H9 (cell line): Measurements from ENCODE around the gene NANOS2. TPM values are rescaled to one million over a fixed set of nuclear protein-coding genes. Genes with fewer than 3 reads are reported as not detected.

Experiments
- DNase-seq: peaks from one replicate; pipeline ENCODE4 v3.0.0-alpha.2; 2017
- H2AFZ ChIP-seq: one replicate; pipeline ENCODE4 v1.6.1; 2013; ENCODE audit warnings: mild to moderate bottlenecking, low read length, control low read depth, moderate library complexity
- H2AK5ac ChIP-seq: 2 replicates; pipeline ENCODE4 v1.6.1; 2013; ENCODE audit warnings: low read length, control low read depth, mixed read lengths; ENCODE audit not compliant: insufficient read length
- H2BK120ac ChIP-seq: one replicate; pipeline ENCODE4 v1.6.1; 2013; ENCODE audit warnings: low read depth, mild to moderate bottlenecking, low read length, control low read depth, inconsistent platforms; ENCODE audit not compliant: poor library complexity, severe bottlenecking
- H2BK12ac ChIP-seq: 2 replicates; pipeline ENCODE4 v1.6.1; 2013; ENCODE audit warnings: low read length, control low read depth, mixed read lengths, low read depth; ENCODE audit not compliant: insufficient read length
- H2BK15ac ChIP-seq: 2 replicates; pipeline ENCODE4 v1.6.1; 2013; ENCODE audit warnings: low read depth, low read length, control low read depth
- H2BK20ac ChIP-seq: one replicate; pipeline ENCODE4 v1.6.1; 2013; ENCODE audit warnings: low read depth, mild to moderate bottlenecking, low read length, control low read depth, inconsistent platforms; ENCODE audit not compliant: poor library complexity, severe bottlenecking
- H2BK5ac ChIP-seq: 2 replicates; pipeline ENCODE4 v1.6.1; 2013; ENCODE audit warnings: low read length, control low read depth, mixed read lengths; ENCODE audit not compliant: insufficient read length
- H3K14ac ChIP-seq: 2 replicates; pipeline ENCODE4 v1.6.1; 2013; ENCODE audit warnings: low read length, control low read depth; ENCODE audit not compliant: insufficient read depth
- H3K18ac ChIP-seq: 2 replicates; pipeline ENCODE4 v1.6.1; 2013; ENCODE audit warnings: low read depth, mild to moderate bottlenecking, mixed read lengths, low read length, control low read depth; ENCODE audit not compliant: insufficient read length
- H3K23ac ChIP-seq: 2 replicates; pipeline ENCODE4 v1.6.1; 2013; ENCODE audit warnings: low read length, control low read depth, mixed read lengths, low read depth; ENCODE audit not compliant: insufficient read length
- H3K23me2 ChIP-seq: 2 replicates; pipeline ENCODE4 v1.6.1; 2013; ENCODE audit warnings: low read depth, mild to moderate bottlenecking, mixed read lengths, low read length, control low read depth; ENCODE audit not compliant: insufficient read length, poor library complexity, severe bottlenecking
- H3K27ac ChIP-seq: 2 replicates; pipeline ENCODE4 v1.5.1; 2013; ENCODE audit warnings: low read length, control low read depth, mixed read lengths, low read depth; ENCODE audit not compliant: insufficient read length
- H3K27me3 ChIP-seq: 2 replicates; pipeline ENCODE4 v1.6.1; 2013; ENCODE audit warnings: low read length, control low read depth, inconsistent platforms; ENCODE audit not compliant: insufficient read depth
- H3K4ac ChIP-seq: 2 replicates; pipeline ENCODE4 v1.6.1; 2013; ENCODE audit warnings: low read depth, mild to moderate bottlenecking, control low read depth, inconsistent platforms, low read length, moderate library complexity
- H3K4me1 ChIP-seq: 2 replicates; pipeline ENCODE4 v1.6.1; 2013; ENCODE audit warnings: low read length, control low read depth, inconsistent platforms; ENCODE audit not compliant: insufficient read depth
- H3K4me2 ChIP-seq: 2 replicates; pipeline ENCODE4 v1.6.1; 2013; ENCODE audit warnings: low read length, control low read depth, mixed read lengths; ENCODE audit not compliant: insufficient read length, insufficient read depth
- H3K56ac ChIP-seq: 2 replicates; pipeline ENCODE4 v1.6.1; 2013; ENCODE audit warnings: low read depth, mild to moderate bottlenecking, mixed read lengths, low read length, control low read depth; ENCODE audit not compliant: insufficient read length
- H3K79me1 ChIP-seq: 2 replicates; pipeline ENCODE4 v1.6.1; 2013; ENCODE audit warnings: low read depth, mild to moderate bottlenecking, moderate library complexity, low read length, control low read depth, inconsistent platforms; ENCODE audit not compliant: insufficient read depth, poor library complexity, severe bottlenecking
- H3K79me2 ChIP-seq: 2 replicates; pipeline ENCODE4 v1.6.1; 2013; ENCODE audit warnings: low read length, control low read depth, inconsistent platforms; ENCODE audit not compliant: insufficient read depth
- H3K9ac ChIP-seq: 2 replicates; pipeline ENCODE4 v1.6.1; 2013; ENCODE audit warnings: low read length, control low read depth, mixed read lengths; ENCODE audit not compliant: insufficient read length; ENCODE audit errors: extremely low read depth
- H3K9me3 ChIP-seq: one replicate; pipeline ENCODE4 v1.6.1; 2013; ENCODE audit warnings: low read depth, low read length, inconsistent platforms; ENCODE audit not compliant: control insufficient read depth
- H3T11ph ChIP-seq: one replicate; pipeline ENCODE4 v1.6.1; 2013; ENCODE audit warnings: mild to moderate bottlenecking, low read length, control low read depth, inconsistent platforms
- H4K20me1 ChIP-seq: one replicate; pipeline ENCODE4 v1.6.1; 2013; ENCODE audit not compliant: control insufficient read depth, insufficient read length, insufficient read depth
- H4K5ac ChIP-seq: 2 replicates; pipeline ENCODE4 v1.6.1; 2013; ENCODE audit warnings: low read depth, mild to moderate bottlenecking, mixed read lengths, low read length, control low read depth; ENCODE audit not compliant: insufficient read length
- H4K8ac ChIP-seq: replicated peaks from 2 replicates; pipeline ENCODE4 v1.6.1; 2013; ENCODE audit warnings: low read length, control low read depth, mixed read lengths, low read depth; ENCODE audit not compliant: insufficient read length
- H4K91ac ChIP-seq: 2 replicates; pipeline ENCODE4 v1.6.1; 2013; ENCODE audit warnings: low read depth, mild to moderate bottlenecking, moderate library complexity, mixed read lengths, low read length, control low read depth; ENCODE audit not compliant: insufficient read length
- H3K27ac Mint-ChIP-seq, 3 experiments: 2 replicates in 2 of 3; 3 replicates in 1 of 3; pipeline ENCODE4 v1.8.0; 2020 to 2021; ENCODE audit warnings: mixed read lengths in 3 of 3, mild to moderate bottlenecking in 1 of 3, moderate library complexity in 1 of 3
- H3K27me3 Mint-ChIP-seq: 2 replicates; pipeline ENCODE4 v1.8.0; 2021; ENCODE audit warnings: low read depth, mild to moderate bottlenecking, moderate library complexity, mixed read lengths
- H3K36me3 Mint-ChIP-seq, 3 experiments: 2 replicates in 2 of 3; 3 replicates in 1 of 3; pipeline ENCODE4 v1.8.0; 2020 to 2021; ENCODE audit warnings: low read depth in 3 of 3, mixed read lengths in 3 of 3; ENCODE audit not compliant: insufficient read depth in 1 of 3
- H3K4me1 Mint-ChIP-seq, 2 experiments: 2 replicates each; pipeline ENCODE4 v1.8.0; 2020; ENCODE audit warnings: mixed read lengths in 2 of 2
- H3K4me3 Mint-ChIP-seq, 2 experiments: 2 replicates in 1 of 2; 3 replicates in 1 of 2; pipeline ENCODE4 v1.8.0; 2020 to 2021; ENCODE audit warnings: mild to moderate bottlenecking in 2 of 2, mixed read lengths in 2 of 2, moderate library complexity in 1 of 2
- H3K9me3 Mint-ChIP-seq, 2 experiments: 2 replicates in 1 of 2; 3 replicates in 1 of 2; pipeline ENCODE4 v1.8.0; 2020; ENCODE audit warnings: mild to moderate bottlenecking in 2 of 2, mixed read lengths in 2 of 2, moderate library complexity in 1 of 2
- WGBS: extraction: QIAGEN DNeasy Blood & Tissue Kit; methylation state at CpG from one replicate; pipeline ENCODE4 v1.1.7; 2013; ENCODE audit warnings: missing lambda C conversion rate, low lambda C conversion rate, mixed read lengths; ENCODE audit not compliant: insufficient read length; ENCODE audit errors: extremely low coverage; 5-methylcytosine and 5-hydroxymethylcytosine counted together
- total RNA-seq: library from RNA; stranded (reverse); gene quantifications from 2 replicates; pipeline ENCODE4 v1.2.1, GENCODE V29; 2021
- TF ChIP-seq, protein P1 (sequence below): fragments of 200-600 bp; sonication (generic); conservative IDR thresholded peaks from 3 replicates; pipeline ENCODE4 v1.8.0; 2021; ENCODE audit warnings: antibody characterized with exemption, mild to moderate bottlenecking

The NANOS2 gene
- total RNA-seq, 1 experiment from 2014 or later, result not detected

- peaks cover 4% of the 10 kb centered on the region; the same call in 1 of the 2 replicates for H3K27me3 ChIP-seq
- no peak overlapping the region for H2AFZ ChIP-seq
- Mint-ChIP-seq H3K4me3 (no peak overlapping the region; a peak in 1 of 5 replicates), H3K27me3 (peaks cover 17% of the 10 kb centered on the region), H3K27ac (no peak overlapping the region), H3K36me3 (peaks cover 2 to 9% (median 8%) of the 10 kb centered on the region in 3 experiments), H3K9me3 (no peaks in the 10 kb centered on the region), H3K4me1 (peaks cover 7 to 12% of the 10 kb centered on the region in 2 experiments)
- no peak overlapping the region for H2BK5ac ChIP-seq
- H2BK20ac ChIP-seq, result no peak overlapping the region
- no peak overlapping the region for H3K4me2 ChIP-seq
- no peak overlapping the region for H3K23ac ChIP-seq
- no peak overlapping the region for H3K56ac ChIP-seq
- H4K5ac ChIP-seq, result no peak overlapping the region
- TF ChIP-seq, protein P1, sequence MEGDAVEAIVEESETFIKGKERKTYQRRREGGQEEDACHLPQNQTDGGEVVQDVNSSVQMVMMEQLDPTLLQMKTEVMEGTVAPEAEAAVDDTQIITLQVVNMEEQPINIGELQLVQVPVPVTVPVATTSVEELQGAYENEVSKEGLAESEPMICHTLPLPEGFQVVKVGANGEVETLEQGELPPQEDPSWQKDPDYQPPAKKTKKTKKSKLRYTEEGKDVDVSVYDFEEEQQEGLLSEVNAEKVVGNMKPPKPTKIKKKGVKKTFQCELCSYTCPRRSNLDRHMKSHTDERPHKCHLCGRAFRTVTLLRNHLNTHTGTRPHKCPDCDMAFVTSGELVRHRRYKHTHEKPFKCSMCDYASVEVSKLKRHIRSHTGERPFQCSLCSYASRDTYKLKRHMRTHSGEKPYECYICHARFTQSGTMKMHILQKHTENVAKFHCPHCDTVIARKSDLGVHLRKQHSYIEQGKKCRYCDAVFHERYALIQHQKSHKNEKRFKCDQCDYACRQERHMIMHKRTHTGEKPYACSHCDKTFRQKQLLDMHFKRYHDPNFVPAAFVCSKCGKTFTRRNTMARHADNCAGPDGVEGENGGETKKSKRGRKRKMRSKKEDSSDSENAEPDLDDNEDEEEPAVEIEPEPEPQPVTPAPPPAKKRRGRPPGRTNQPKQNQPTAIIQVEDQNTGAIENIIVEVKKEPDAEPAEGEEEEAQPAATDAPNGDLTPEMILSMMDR, result no peak
- H3K79me2 ChIP-seq, result no peaks in the 10 kb centered on the region
- no peaks in the 10 kb centered on the region for H4K20me1 ChIP-seq
- no peak overlapping the region for H3K18ac ChIP-seq
- H3K79me1 ChIP-seq, result no peaks in the 10 kb centered on the region
- no peaks in the 10 kb centered on the region for H3K4me1 ChIP-seq
- DNase-seq, result no peak
- H4K8ac ChIP-seq, result no peak overlapping the region
- no peak overlapping the region for H4K91ac ChIP-seq
- no peak overlapping the region for H3K14ac ChIP-seq
- no peaks in the 10 kb centered on the region for H3K9me3 ChIP-seq
- peaks cover 15% of the 10 kb centered on the region for H3K23me2 ChIP-seq
- H2BK15ac ChIP-seq, result no peak overlapping the region
- no peak overlapping the region for H2AK5ac ChIP-seq
- no peak overlapping the region for H2BK120ac ChIP-seq
- no peak overlapping the region for H3K27ac ChIP-seq
- H2BK12ac ChIP-seq, result no peak overlapping the region
- no peak overlapping the region for H3K4ac ChIP-seq
- no peak overlapping the region for H3T11ph ChIP-seq
- H3K9ac ChIP-seq, result no peak overlapping the region
- no CpG with 5 or more reads among the region's 10 CpGs for WGBS
Measured at GRCh38 chr19:45905011-45905410, 9.6 kb downstream of the NANOS2 start.
